GM12878 (cell line): ENCODE data around the gene SLC41A1. TPM values are rescaled to one million over a fixed set of nuclear protein-coding genes. Genes with fewer than 3 reads are reported as not detected.
A peak's percentile ranks its signal among the peaks of the same experiment; 100 is the strongest.

Experiments
- ATAC-seq: fragments of 200-7000 bp; cut with Tn5 transposase; 3 replicates; pipeline ENCODE4 v1.9.1; 2020; ENCODE audit warnings: mild to moderate bottlenecking, moderate library complexity
- BruUV-seq: library from RNA; stranded (reverse); fragments of 400-500 nt; replicated peaks from 2 replicates; lab custom pipeline; 2021; lab: Mats Ljungman, UMichigan
- CTCF ChIA-PET: fragments of 300-600 bp; sonication (Branson Sonifier 250); formaldehyde crosslinking; extraction: SDS; loops from one replicate; lab custom pipeline; 2021; ENCODE audit warnings: inconsistent platforms; lab: Yijun Ruan, JAX
- POLR2A ChIA-PET: fragments of 350-600 bp; formaldehyde crosslinking; extraction: SDS; loops from one replicate; lab custom pipeline; 2021; ENCODE audit warnings: inconsistent platforms; lab: Charles Lee
- RAD21 ChIA-PET: fragments of 300-600 bp; sonication (Branson Sonifier 250); formaldehyde crosslinking; loops from one replicate; lab custom pipeline; 2023; ENCODE audit warnings: antibody characterized with exemption; ENCODE audit not compliant: unreplicated experiment; lab: Charles Lee
- SMC1A ChIA-PET: fragments of 300-600 bp; sonication (Branson Sonifier 250); formaldehyde crosslinking; loops from one replicate; lab custom pipeline; 2023; ENCODE audit not compliant: unreplicated experiment, uncharacterized antibody; lab: Charles Lee
- DNase-seq: peaks from one replicate; pipeline ENCODE4 v3.0.0-alpha.2; 2011; ENCODE audit warnings: low read depth, low spot score
- FAIRE-seq: peaks from 3 replicates; lab custom pipeline; 2011; peaks lifted over from hg19 to GRCh38; lab: Jason Lieb, UNC
- H2AFZ ChIP-seq: 2 replicates; pipeline ENCODE4 v1.6.0; 2011; ENCODE audit warnings: low read depth, low read length, control low read depth; ENCODE audit not compliant: control insufficient read depth
- H3K27ac ChIP-seq: 2 replicates; pipeline ENCODE4 v1.5.1; 2011; ENCODE audit warnings: control low read depth; ENCODE audit not compliant: control insufficient read depth, insufficient read depth
- H3K27me3 ChIP-seq, 2 experiments: replicated peaks in 1 of 2; 2 replicates each; pipeline versions ENCODE4 v1.6.0 to v1.6.1; 2011; ENCODE audit warnings: low read length in 1 of 2; ENCODE audit not compliant: control insufficient read depth in 2 of 2, insufficient read depth in 2 of 2
- H3K36me3 ChIP-seq, 2 experiments: 2 replicates each; pipeline ENCODE4 v1.5.1; 2011; ENCODE audit warnings: low read length in 1 of 2; ENCODE audit not compliant: control insufficient read depth in 2 of 2, insufficient read depth in 2 of 2
- H3K4me1 ChIP-seq: 2 replicates; pipeline ENCODE4 v1.6.1; 2011; ENCODE audit warnings: mild to moderate bottlenecking, low read length, moderate library complexity, mixed read lengths; ENCODE audit not compliant: control insufficient read depth, insufficient read depth
- H3K4me2 ChIP-seq: 2 replicates; pipeline ENCODE4 v1.6.0; 2011; ENCODE audit warnings: control low read depth; ENCODE audit not compliant: control insufficient read depth, insufficient read depth
- H3K4me3 ChIP-seq: fragments of 200-600 bp; sonication (generic); 2 replicates; pipeline ENCODE4 v1.5.1; 2016
- H3K79me2 ChIP-seq: 2 replicates; pipeline ENCODE4 v1.6.0; 2011; ENCODE audit warnings: low read length; ENCODE audit not compliant: control insufficient read depth, insufficient read depth
- H3K9ac ChIP-seq: 2 replicates; pipeline ENCODE4 v1.8.0; 2011; ENCODE audit warnings: low read length, control low read depth, mixed read lengths; ENCODE audit not compliant: control insufficient read depth, insufficient read depth
- H3K9me3 ChIP-seq: replicated peaks from 3 replicates; pipeline ENCODE4 v1.5.1; 2011; ENCODE audit warnings: mild to moderate bottlenecking, low read length; ENCODE audit not compliant: control insufficient read depth, insufficient read depth
- H4K20me1 ChIP-seq: 2 replicates; pipeline ENCODE4 v1.6.0; 2011; ENCODE audit not compliant: control insufficient read depth, insufficient read depth
- BCL3 ChIP-seq: IDR thresholded peaks from 2 replicates; pipeline ENCODE4 v1.6.1; 2011; ENCODE audit warnings: borderline replicate concordance, low read depth, mild to moderate bottlenecking, moderate library complexity, low read length; ENCODE audit not compliant: insufficient read depth, poor library complexity, severe bottlenecking
- CBX5 ChIP-seq: sonication (generic); IDR thresholded peaks from 2 replicates; pipeline ENCODE4 v1.6.1; 2016; ENCODE audit warnings: low read depth, moderate library complexity, mild to moderate bottlenecking, inconsistent platforms
- CHD2 ChIP-seq: IDR thresholded peaks from 2 replicates; pipeline ENCODE4 v1.6.1; 2011; ENCODE audit warnings: low read depth, low read length, improper control_type of control experiment, borderline replicate concordance
- E2F4 ChIP-seq: IDR thresholded peaks from 2 replicates; pipeline ENCODE4 v1.6.1; 2012; ENCODE audit warnings: low read depth, low read length, improper control_type of control experiment
- EED ChIP-seq: sonication (generic); IDR thresholded peaks from 2 replicates; pipeline ENCODE4 v1.6.1; 2016; ENCODE audit warnings: antibody characterized with exemption, low read depth
- ESRRA ChIP-seq: IDR thresholded peaks from 2 replicates; pipeline ENCODE4 v1.6.1; 2012; ENCODE audit warnings: mild to moderate bottlenecking, low read length, improper control_type of control experiment
- FOXM1 ChIP-seq: IDR thresholded peaks from 2 replicates; pipeline ENCODE4 v1.6.1; 2012; ENCODE audit warnings: low read depth, mild to moderate bottlenecking, inconsistent platforms, low read length, moderate library complexity
- MAX ChIP-seq: IDR thresholded peaks from 2 replicates; pipeline ENCODE4 v1.6.1; 2012; ENCODE audit warnings: low read depth, low read length, improper control_type of control experiment
- RAD51 ChIP-seq: fragments of 450-650 bp; IDR thresholded peaks from 2 replicates; pipeline ENCODE4 v1.6.1; 2016; ENCODE audit warnings: moderate library complexity, mild to moderate bottlenecking, inconsistent platforms
- RELA ChIP-seq: fragments of 450-650 bp; IDR thresholded peaks from 2 replicates; pipeline ENCODE4 v1.8.0; 2014; ENCODE audit warnings: borderline replicate concordance; ENCODE audit not compliant: partially characterized antibody
- TBL1XR1 ChIP-seq: IDR thresholded peaks from 2 replicates; pipeline ENCODE4 v1.6.1; 2012; ENCODE audit warnings: low read depth, low read length, improper control_type of control experiment
- ZBTB40 ChIP-seq: fragments of 450-650 bp; IDR thresholded peaks from 2 replicates; pipeline ENCODE4 v1.6.1; 2016; ENCODE audit warnings: mild to moderate bottlenecking, moderate library complexity, borderline replicate concordance
- ZNF217 ChIP-seq: fragments of 450-650 bp; IDR thresholded peaks from 2 replicates; pipeline ENCODE4 v1.6.1; 2017; ENCODE audit warnings: antibody characterized with exemption, mild to moderate bottlenecking
- ZSCAN29 ChIP-seq: fragments of 450-650 bp; IDR thresholded peaks from 2 replicates; pipeline ENCODE4 v1.6.1; 2017; ENCODE audit warnings: mild to moderate bottlenecking, moderate library complexity
- whole genome bisulfite sequencing: methylation state at CpG from one replicate; pipeline ENCODE4 v1.1.6; 2016; ENCODE audit warnings: low lambda C conversion rate; ENCODE audit not compliant: insufficient replicate concordance, insufficient coverage; ENCODE audit errors: missing lambda C conversion rate; 5-methylcytosine and 5-hydroxymethylcytosine counted together
- in situ Hi-C: fragments of 300-500 bp; cut with MboI; formaldehyde crosslinking; loops from 9 replicates; pipeline ENCODE4 v1.14.3; 2018; ENCODE audit warnings: mixed read lengths
- intact Hi-C: fragments of 100-400 bp; cut with micrococcal nuclease; formaldehyde crosslinking; loops from one replicate; pipeline ENCODE4 v1.14.2; 2022; ENCODE audit not compliant: unreplicated experiment
- polyA plus RNA-seq, 11 experiments: library from polyadenylated mRNA; depleted of rRNA in 4 of 11; unstranded in 6 of 11; stranded (reverse) in 5 of 11; fragments of >200 nt; fragmentation: Nextera tagmentation in 4 of 11; fragmentation: Illumina TruSeq in 1 of 11; extraction: Ambion mirVana in 4 of 11; extraction: Trizol in 1 of 11; gene quantifications; 1 replicate in 1 of 11; 2 replicates in 10 of 11; pipeline versions ENCODE4 v1.2.1 to v1.2.3, GENCODE V29; 2011 to 2016; ENCODE audit warnings: inconsistent platforms in 2 of 11, missing spikeins in 2 of 11, low read depth in 1 of 11
- total RNA-seq, 4 experiments: library from RNA; depleted of rRNA in 3 of 4; stranded (reverse); fragments of >200 nt in 3 of 4; fragmentation: Illumina TruSeq in 1 of 4; extraction: Trizol in 1 of 4; gene quantifications; 2 replicates each; pipeline versions ENCODE4 v1.2.1 to v1.2.3, GENCODE V29; 2013 to 2021

The SLC41A1 gene
- total and polyA plus RNA-seq, 10 of the 15 experiments (the other 5 are each of a cell fraction or from before 2014, with no cell fraction given), result 0.13 to 11.3 (median 0.42) TPM

GRCh38 chr1:205751036-205751651, 61.9 kb downstream of the SLC41A1 start:
- Histone ChIP-seq H3K4me1 (peaks cover 4% of the 10 kb centered on the region), H3K27ac (no peak overlapping the region), H3K9ac (no peak overlapping the region), H3K36me3 (0 out of 4 replicates have a peak, but pooled peaks cover 0 to 3% of the 10 kb centered on the region in 2 experiments), H2AFZ (peak overlapping the region; percentile 100), H3K27me3 (no peaks in the 10 kb centered on the region; a peak in 1 of 4 replicates), H4K20me1 (0 out of 2 replicates have a peak, but pooled peaks cover 3% of the 10 kb centered on the region), H3K4me2 (no peak overlapping the region), H3K9me3 (no peaks in the 10 kb centered on the region; the same call in 1 of the 3 replicates), H3K4me3 (no peak overlapping the region), H3K79me2 (peaks cover 38% of the 10 kb centered on the region)
- no TSS peak for BruUV-seq
- WGBS, result 87% methylated on average over 13 of the region's 13 CpGs
- ChIA-PET RAD21 (interaction anchor here (1.1 to 1.2 kb wide), 3 partner anchors 21 to 92 kb away, joined by 3 read pairs; partner anchors contain the start of gene RAB29), CTCF (interaction anchor here (1.0 to 1.6 kb wide), 2 partner anchors 39 to 41 kb away, joined by 3 to 7 read pairs; no protein-coding TSS in a partner anchor), SMC1A (interaction anchor here (4.0 kb wide), 1 partner anchor 22 kb away, joined by 30 read pairs; no protein-coding TSS in a partner anchor), POLR2A (interaction anchor here (1.0 to 1.4 kb wide), 2 partner anchors 21 to 23 kb away, joined by 4 to 5 read pairs; no protein-coding TSS in a partner anchor)
- in situ Hi-C loops (no loop called here), intact Hi-C loops (no loop called here)
- no peak for ATAC-seq
- DNase-seq, result no peak
- no peak for FAIRE-seq
- TF ChIP-seq ZBTB40, result no peak
- no peak for TF ChIP-seq MAX
- no peak for TF ChIP-seq RELA
- no peak; the same call in 1 of the 2 replicates for TF ChIP-seq ESRRA
- TF ChIP-seq CHD2, result no peak
- TF ChIP-seq ZSCAN29, result no peak
- TF ChIP-seq BCL3, result peak; percentile 24
- TF ChIP-seq E2F4, result no peak
- TF ChIP-seq TBL1XR1, result peak; percentile 6; the same call in 1 of the 2 replicates
- 0 out of 2 replicates have a peak, but pooled peaks have one; percentile 12 for TF ChIP-seq ZNF217
- no peak for TF ChIP-seq RAD51
- no peak for TF ChIP-seq CBX5
- no peak for TF ChIP-seq EED
- TF ChIP-seq FOXM1, result no peak
